ENCODE measurements around the gene ADRA2C. TPM values are rescaled to one million over a fixed set of nuclear protein-coding genes. Genes with fewer than 3 reads are reported as not detected.

The ADRA2C gene
- total and polyA plus RNA-seq, 2 of the 13 experiments (the other 11 are each of a cell fraction or from before 2014, with no cell fraction given): 15.4 to 69.7 TPM

- H3K4me2 ChIP-seq (ENCODE audit: low read depth, low read length): no peak overlapping the region
- TF ChIP-seq NFE2 (CRISPR knock-in tag; IDR thresholded peaks at IDR 0.05): no peak
- TF ChIP-seq, protein P1, sequence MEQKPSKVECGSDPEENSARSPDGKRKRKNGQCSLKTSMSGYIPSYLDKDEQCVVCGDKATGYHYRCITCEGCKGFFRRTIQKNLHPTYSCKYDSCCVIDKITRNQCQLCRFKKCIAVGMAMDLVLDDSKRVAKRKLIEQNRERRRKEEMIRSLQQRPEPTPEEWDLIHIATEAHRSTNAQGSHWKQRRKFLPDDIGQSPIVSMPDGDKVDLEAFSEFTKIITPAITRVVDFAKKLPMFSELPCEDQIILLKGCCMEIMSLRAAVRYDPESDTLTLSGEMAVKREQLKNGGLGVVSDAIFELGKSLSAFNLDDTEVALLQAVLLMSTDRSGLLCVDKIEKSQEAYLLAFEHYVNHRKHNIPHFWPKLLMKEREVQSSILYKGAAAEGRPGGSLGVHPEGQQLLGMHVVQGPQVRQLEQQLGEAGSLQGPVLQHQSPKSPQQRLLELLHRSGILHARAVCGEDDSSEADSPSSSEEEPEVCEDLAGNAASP (CRISPR knock-in tag; IDR thresholded peaks at IDR 0.05; ENCODE audit: borderline replicate concordance): no peak
- TF ChIP-seq HNRNPH1 (optimal IDR thresholded peaks at IDR 0.05; ENCODE audit: low read depth, low read length): no peak
- TF ChIP-seq, protein P2, sequence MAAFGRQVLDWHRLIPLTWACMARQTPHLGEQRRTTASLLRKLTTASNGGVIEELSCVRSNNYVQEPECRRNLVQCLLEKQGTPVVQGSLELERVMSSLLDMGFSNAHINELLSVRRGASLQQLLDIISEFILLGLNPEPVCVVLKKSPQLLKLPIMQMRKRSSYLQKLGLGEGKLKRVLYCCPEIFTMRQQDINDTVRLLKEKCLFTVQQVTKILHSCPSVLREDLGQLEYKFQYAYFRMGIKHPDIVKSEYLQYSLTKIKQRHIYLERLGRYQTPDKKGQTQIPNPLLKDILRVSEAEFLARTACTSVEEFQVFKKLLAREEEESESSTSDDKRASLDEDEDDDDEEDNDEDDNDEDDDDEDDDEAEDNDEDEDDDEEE (CRISPR knock-in tag; IDR thresholded peaks at IDR 0.05): no peak
- TF ChIP-seq, protein P3, sequence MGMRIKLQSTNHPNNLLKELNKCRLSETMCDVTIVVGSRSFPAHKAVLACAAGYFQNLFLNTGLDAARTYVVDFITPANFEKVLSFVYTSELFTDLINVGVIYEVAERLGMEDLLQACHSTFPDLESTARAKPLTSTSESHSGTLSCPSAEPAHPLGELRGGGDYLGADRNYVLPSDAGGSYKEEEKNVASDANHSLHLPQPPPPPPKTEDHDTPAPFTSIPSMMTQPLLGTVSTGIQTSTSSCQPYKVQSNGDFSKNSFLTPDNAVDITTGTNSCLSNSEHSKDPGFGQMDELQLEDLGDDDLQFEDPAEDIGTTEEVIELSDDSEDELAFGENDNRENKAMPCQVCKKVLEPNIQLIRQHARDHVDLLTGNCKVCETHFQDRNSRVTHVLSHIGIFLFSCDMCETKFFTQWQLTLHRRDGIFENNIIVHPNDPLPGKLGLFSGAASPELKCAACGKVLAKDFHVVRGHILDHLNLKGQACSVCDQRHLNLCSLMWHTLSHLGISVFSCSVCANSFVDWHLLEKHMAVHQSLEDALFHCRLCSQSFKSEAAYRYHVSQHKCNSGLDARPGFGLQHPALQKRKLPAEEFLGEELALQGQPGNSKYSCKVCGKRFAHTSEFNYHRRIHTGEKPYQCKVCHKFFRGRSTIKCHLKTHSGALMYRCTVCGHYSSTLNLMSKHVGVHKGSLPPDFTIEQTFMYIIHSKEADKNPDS (CRISPR knock-in tag; IDR thresholded peaks at IDR 0.05): no peak
- TF ChIP-seq, protein P4, sequence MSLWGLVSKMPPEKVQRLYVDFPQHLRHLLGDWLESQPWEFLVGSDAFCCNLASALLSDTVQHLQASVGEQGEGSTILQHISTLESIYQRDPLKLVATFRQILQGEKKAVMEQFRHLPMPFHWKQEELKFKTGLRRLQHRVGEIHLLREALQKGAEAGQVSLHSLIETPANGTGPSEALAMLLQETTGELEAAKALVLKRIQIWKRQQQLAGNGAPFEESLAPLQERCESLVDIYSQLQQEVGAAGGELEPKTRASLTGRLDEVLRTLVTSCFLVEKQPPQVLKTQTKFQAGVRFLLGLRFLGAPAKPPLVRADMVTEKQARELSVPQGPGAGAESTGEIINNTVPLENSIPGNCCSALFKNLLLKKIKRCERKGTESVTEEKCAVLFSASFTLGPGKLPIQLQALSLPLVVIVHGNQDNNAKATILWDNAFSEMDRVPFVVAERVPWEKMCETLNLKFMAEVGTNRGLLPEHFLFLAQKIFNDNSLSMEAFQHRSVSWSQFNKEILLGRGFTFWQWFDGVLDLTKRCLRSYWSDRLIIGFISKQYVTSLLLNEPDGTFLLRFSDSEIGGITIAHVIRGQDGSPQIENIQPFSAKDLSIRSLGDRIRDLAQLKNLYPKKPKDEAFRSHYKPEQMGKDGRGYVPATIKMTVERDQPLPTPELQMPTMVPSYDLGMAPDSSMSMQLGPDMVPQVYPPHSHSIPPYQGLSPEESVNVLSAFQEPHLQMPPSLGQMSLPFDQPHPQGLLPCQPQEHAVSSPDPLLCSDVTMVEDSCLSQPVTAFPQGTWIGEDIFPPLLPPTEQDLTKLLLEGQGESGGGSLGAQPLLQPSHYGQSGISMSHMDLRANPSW (CRISPR knock-in tag; IDR thresholded peaks at IDR 0.05; ENCODE audit: borderline replicate concordance): no peak
- TF ChIP-seq ZNF747 (CRISPR knock-in tag; IDR thresholded peaks at IDR 0.05; ENCODE audit: borderline replicate concordance): no peak
- no peak for TF ChIP-seq ZNF234 (CRISPR knock-in tag; conservative IDR thresholded peaks at IDR 0.05)
- no peak for TF ChIP-seq ZNF343 (CRISPR knock-in tag; IDR thresholded peaks at IDR 0.05)
- no peak for TF ChIP-seq E2F1 (CRISPR knock-in tag; IDR thresholded peaks at IDR 0.05)
- TF ChIP-seq LBX2 (CRISPR knock-in tag; IDR thresholded peaks at IDR 0.05; ENCODE audit: borderline replicate concordance): no peak
Measured at GRCh38 chr4:3736806-3737205, 29.4 kb upstream of the ADRA2C start.

More at GRCh38 chr4:3736806-3737205, 29.4 kb upstream of the ADRA2C start:
- Histone ChIP-seq H3K27ac (ENCODE audit: extremely low read length, insufficient read depth, low read length) (no peak overlapping the region), H4K20me1 (ENCODE audit: insufficient read depth, low read length) (no peaks in the 10 kb centered on the region), H3K4me1 (ENCODE audit: insufficient read depth, low read length) (no peaks in the 10 kb centered on the region), H2AFZ (ENCODE audit: low read length) (no peak overlapping the region), H3K79me2 (ENCODE audit: insufficient read depth, low read length) (no peaks in the 10 kb centered on the region), H3K9me3 (ENCODE audit: low read length) (no peaks in the 10 kb centered on the region), H3K4me3 (replicated peaks in 1 of 3; ENCODE audit: insufficient read depth in 1 of 3, low read depth in 2 of 3, low read length in 3 of 3) (no peak overlapping the region), H3K27me3 (ENCODE audit: control insufficient read depth in 1 of 2, insufficient read depth in 2 of 2, low read length in 2 of 2) (peaks cover 7 to 85% of the 10 kb centered on the region in 2 experiments), H3K36me3 (replicated peaks in 1 of 2; ENCODE audit: control insufficient read depth in 1 of 2, insufficient read depth in 2 of 2, low read length in 2 of 2) (no peaks in the 10 kb centered on the region), H3K9ac (ENCODE audit: insufficient read depth, low read depth, low read length) (no peak overlapping the region)
- DNase-seq (ENCODE audit: low spot score) (no peak), ATAC-seq (no peak), FAIRE-seq (no peak)
- WGBS (ENCODE audit: low lambda C conversion rate): 19% methylated on average over 6 of the region's 6 CpGs
- CTCF ChIA-PET (ENCODE audit: low intra/inter-chr PET ratio, low total read pairs): no interaction called here
- POLR2A ChIA-PET: no interaction called here
- no TSS peak for BruUV-seq (replicated peaks)
- intact Hi-C loops (cut with micrococcal nuclease; ENCODE audit: unreplicated experiment) (no loop called here), in situ Hi-C loops (cut with HindIII; ENCODE audit: extremely low pct_ligation_motif_present, low pct_unique_long_range_greater_than_20kb) (no loop called here)

Data from HepG2 (cell line).